GM23338 (cell line): Measurements from ENCODE around the gene STAC2. TPM values are rescaled to one million over a fixed set of nuclear protein-coding genes. Genes with fewer than 3 reads are reported as not detected.

Experiments used
- ATAC-seq: fragments of 200-7000 bp; cut with Tn5 transposase; 3 replicates; pipeline ENCODE4 v1.9.1; 2020
- DNase-seq: peaks from one replicate; pipeline ENCODE4 v3.0.0-alpha.2; 2015; ENCODE audit warnings: low spot score
- H2AFZ ChIP-seq: fragments of 200-600 bp; sonication (generic); 2 replicates; pipeline ENCODE4 v1.8.0; 2016; ENCODE audit warnings: antibody characterized with exemption, mild to moderate bottlenecking, moderate library complexity
- H3F3A ChIP-seq: fragments of 200-600 bp; sonication (generic); replicated peaks from 2 replicates; pipeline ENCODE4 v1.8.0; 2017; ENCODE audit warnings: antibody characterized with exemption, mixed run types, low read depth
- H3K27ac ChIP-seq: fragments of 200-600 bp; sonication (generic); 2 replicates; pipeline ENCODE4 v1.6.1; 2016; ENCODE audit warnings: low read depth
- H3K27me3 ChIP-seq: fragments of 200-600 bp; sonication (generic); 2 replicates; pipeline ENCODE4 v1.8.0; 2016; ENCODE audit warnings: mild to moderate bottlenecking, mixed run types, moderate library complexity; ENCODE audit not compliant: insufficient read depth
- H3K36me3 ChIP-seq: fragments of 200-600 bp; sonication (generic); 2 replicates; pipeline ENCODE4 v1.8.0; 2016; ENCODE audit warnings: mild to moderate bottlenecking; ENCODE audit not compliant: insufficient read depth
- H3K4me1 ChIP-seq: fragments of 200-600 bp; sonication (generic); 2 replicates; pipeline ENCODE4 v1.8.0; 2016; ENCODE audit warnings: mild to moderate bottlenecking, moderate library complexity; ENCODE audit not compliant: insufficient read depth
- H3K4me2 ChIP-seq: fragments of 200-600 bp; sonication (generic); 2 replicates; pipeline ENCODE4 v1.7.1; 2017; ENCODE audit warnings: mixed run types
- H3K4me3 ChIP-seq: fragments of 200-600 bp; sonication (generic); 2 replicates; pipeline ENCODE4 v1.6.1; 2016; ENCODE audit warnings: mixed run types
- H3K79me2 ChIP-seq: fragments of 200-600 bp; sonication (generic); replicated peaks from 2 replicates; pipeline ENCODE4 v1.8.0; 2017; ENCODE audit warnings: mild to moderate bottlenecking; ENCODE audit not compliant: insufficient read depth
- H3K9me2 ChIP-seq: fragments of 200-600 bp; sonication (generic); 2 replicates; pipeline ENCODE4 v1.8.0; 2017; ENCODE audit not compliant: insufficient read depth
- H4K20me1 ChIP-seq: fragments of 200-600 bp; sonication (generic); replicated peaks from 2 replicates; pipeline ENCODE4 v1.8.0; 2017; ENCODE audit warnings: mild to moderate bottlenecking; ENCODE audit not compliant: insufficient read depth
- H3K27ac Mint-ChIP-seq: 2 replicates; pipeline ENCODE4 v1.8.0; 2020; ENCODE audit warnings: inconsistent platforms, mild to moderate bottlenecking, moderate library complexity, mixed read lengths
- H3K27me3 Mint-ChIP-seq: 3 replicates; pipeline ENCODE4 v1.8.0; 2022; ENCODE audit warnings: low read depth, mild to moderate bottlenecking, moderate library complexity, mixed read lengths, inconsistent platforms; ENCODE audit not compliant: insufficient read depth, poor library complexity
- H3K36me3 Mint-ChIP-seq: 3 replicates; pipeline ENCODE4 v1.8.0; 2021; ENCODE audit warnings: low read depth, mild to moderate bottlenecking, inconsistent platforms, moderate library complexity, mixed read lengths
- H3K4me1 Mint-ChIP-seq: 3 replicates; pipeline ENCODE4 v1.8.0; 2020; ENCODE audit warnings: mild to moderate bottlenecking, inconsistent platforms, mixed read lengths
- H3K4me3 Mint-ChIP-seq: 3 replicates; pipeline ENCODE4 v1.8.0; 2021; ENCODE audit warnings: moderate library complexity, mild to moderate bottlenecking, inconsistent platforms, mixed read lengths
- H3K9me3 Mint-ChIP-seq: 3 replicates; pipeline ENCODE4 v1.8.0; 2020; ENCODE audit warnings: moderate library complexity, mild to moderate bottlenecking, inconsistent platforms, mixed read lengths
- CREB1 ChIP-seq: fragments of 250-450 bp; sonication (Bioruptor Pico); IDR thresholded peaks from 2 replicates; pipeline ENCODE4 v1.5.0; 2020; ENCODE audit warnings: low read depth, mild to moderate bottlenecking, moderate library complexity
- CTCF ChIP-seq, 2 experiments: fragments of 200-600 bp in 1 of 2; sonication (generic) in 1 of 2; conservative IDR thresholded peaks; 2 replicates each; pipeline versions ENCODE4 v1.5.1 to v1.6.1; 2016 to 2017; ENCODE audit warnings: antibody characterized with exemption in 2 of 2, low read depth in 2 of 2, mild to moderate bottlenecking in 2 of 2, moderate library complexity in 1 of 2
- ETS1 ChIP-seq: IDR thresholded peaks from 2 replicates; pipeline ENCODE4 v1.6.1; 2016; ENCODE audit warnings: antibody characterized with exemption
- EZH2phosphoT487 ChIP-seq: fragments of 200-600 bp; sonication (generic); IDR thresholded peaks from one replicate; pipeline ENCODE4 v1.8.1; 2018; ENCODE audit warnings: antibody characterized with exemption; ENCODE audit not compliant: unreplicated experiment
- JUNB ChIP-seq: IDR thresholded peaks from one replicate; pipeline ENCODE4 v1.6.1; 2016; ENCODE audit warnings: antibody characterized with exemption; ENCODE audit not compliant: unreplicated experiment
- NANOG ChIP-seq: IDR thresholded peaks from 2 replicates; pipeline ENCODE4 v1.6.1; 2016; ENCODE audit warnings: antibody characterized with exemption, borderline replicate concordance
- POLR2AphosphoS5 ChIP-seq: IDR thresholded peaks from 2 replicates; pipeline ENCODE4 v1.6.1; 2016; ENCODE audit warnings: antibody characterized with exemption, low read depth
- STAT1 ChIP-seq: IDR thresholded peaks from one replicate; pipeline ENCODE4 v1.6.1; 2016; ENCODE audit warnings: antibody characterized with exemption; ENCODE audit not compliant: unreplicated experiment
- ZNF114 ChIP-seq: fragments of 250-450 bp; sonication (Bioruptor Pico); IDR thresholded peaks from 2 replicates; pipeline ENCODE4 v1.5.0; 2020; ENCODE audit warnings: mild to moderate bottlenecking, moderate library complexity
- ZNF331 ChIP-seq: fragments of 250-450 bp; sonication (Bioruptor Pico); IDR thresholded peaks from 2 replicates; pipeline ENCODE4 v1.5.0; 2020; ENCODE audit warnings: low read depth, mild to moderate bottlenecking, moderate library complexity
- polyA plus RNA-seq: library from polyadenylated mRNA; unstranded; fragments of >200 nt; fragmentation: Nextera tagmentation; extraction: Ambion mirVana; gene quantifications from 2 replicates; pipeline ENCODE4 v1.2.1, GENCODE V29; 2016
- total RNA-seq: library from RNA; depleted of rRNA; stranded (reverse); fragments of >200 nt; shearing (Covaris generic); gene quantifications from 2 replicates; pipeline ENCODE4 v1.2.3, GENCODE V29; 2014; rRNA removed

Gene STAC2
- total and polyA plus RNA-seq, 2 experiments from 2014 or later: 1.9 to 3.1 TPM

GRCh38 chr17:39164675-39165143 is 61.0 kb downstream of the STAC2 start:
- peak; percentile 97 for DNase-seq
- Histone ChIP-seq H3K4me2 (peak overlapping the region; percentile 81), H3K36me3 (no peaks in the 10 kb centered on the region), H3F3A (peaks cover 6% of the 10 kb centered on the region; the same call in 1 of the 2 replicates), H2AFZ (peak overlapping the region; percentile 98), H3K4me3 (peak overlapping the region; percentile 87), H4K20me1 (no peaks in the 10 kb centered on the region), H3K27me3 (peaks cover 33% of the 10 kb centered on the region), H3K27ac (no peak overlapping the region), H3K4me1 (peaks cover 20% of the 10 kb centered on the region; the same call in 1 of the 2 replicates), H3K9me2 (no peaks in the 10 kb centered on the region), H3K79me2 (no peaks in the 10 kb centered on the region)
- TF ChIP-seq ZNF114 (CRISPR knock-in tag) (0 out of 2 replicates have a peak, but pooled peaks have one; percentile 13), CTCF (conservative IDR thresholded peaks at IDR 0.05; ENCODE audit: low read depth in 2 of 2) (peak; percentile 83 to 87), STAT1 (no peak), POLR2AphosphoS5 (peak; percentile 68)
- Mint-ChIP-seq H3K4me3 (peak overlapping the region; percentile 89), H3K4me1 (peaks cover 9% of the 10 kb centered on the region), H3K27me3 (peaks cover 25% of the 10 kb centered on the region), H3K9me3 (peaks cover 9% of the 10 kb centered on the region; the same call in 2 of the 3 replicates), H3K27ac (no peak overlapping the region), H3K36me3 (peaks cover 7% of the 10 kb centered on the region; the same call in 1 of the 3 replicates)
- peak; percentile 90 for ATAC-seq

GRCh38 chr17:39161962-39162361 is 63.8 kb downstream of the STAC2 start:
- no peak overlapping the region for H2AFZ ChIP-seq
- H3F3A ChIP-seq: peaks cover 6% of the 10 kb centered on the region; the same call in 1 of the 2 replicates
- peaks cover 21% of the 10 kb centered on the region for H3K27me3 ChIP-seq
- H3K9me2 ChIP-seq: no peaks in the 10 kb centered on the region
- no peak overlapping the region for H3K4me3 ChIP-seq
- no peaks in the 10 kb centered on the region for H3K36me3 ChIP-seq
- no peak overlapping the region for H3K27ac Mint-ChIP-seq
- H3K9me3 Mint-ChIP-seq: no peaks in the 10 kb centered on the region
- H3K27ac ChIP-seq: no peak overlapping the region
- ATAC-seq (no peak), DNase-seq (no peak)
- H4K20me1 ChIP-seq: no peaks in the 10 kb centered on the region
- no peaks in the 10 kb centered on the region for H3K79me2 ChIP-seq
- no peak overlapping the region for H3K4me2 ChIP-seq
- peaks cover 29% of the 10 kb centered on the region for H3K27me3 Mint-ChIP-seq
- peaks cover 11% of the 10 kb centered on the region; the same call in 1 of the 2 replicates for H3K4me1 ChIP-seq
- no peaks in the 10 kb centered on the region for H3K36me3 Mint-ChIP-seq
- peaks cover 4% of the 10 kb centered on the region; the same call in 2 of the 3 replicates for H3K4me1 Mint-ChIP-seq
- no peak overlapping the region for H3K4me3 Mint-ChIP-seq
- no peak for TF ChIP-seq STAT1
- TF ChIP-seq ZNF331 (CRISPR knock-in tag): no peak
- TF ChIP-seq EZH2phosphoT487: no peak
- TF ChIP-seq CREB1 (CRISPR knock-in tag): no peak
- no peak for TF ChIP-seq JUNB
- no peak for TF ChIP-seq POLR2AphosphoS5
- TF ChIP-seq ETS1: no peak
- TF ChIP-seq CTCF (conservative IDR thresholded peaks at IDR 0.05; ENCODE audit: low read depth in 2 of 2): no peak
- no peak for TF ChIP-seq NANOG

Other genes with a start within 250 kb of the STAC2 start
- gene PLXDC1, start 74.3 kb downstream of the STAC2 start, total RNA-seq: 0.28 and 0.39 TPM in 2 replicates
- gene PLXDC1, start 74.3 kb downstream of the STAC2 start, polyA plus RNA-seq: 0.75 and 0.91 TPM in 2 replicates
- not detected in 2 replicates for gene ARL5C, start 59.8 kb downstream of the STAC2 start, total RNA-seq
- not detected in 2 replicates for gene ARL5C, start 59.8 kb downstream of the STAC2 start, polyA plus RNA-seq
- gene CACNB1, start 28.3 kb downstream of the STAC2 start, total RNA-seq: 12.5 and 13.1 TPM in 2 replicates
- 7.8 and 8.4 TPM in 2 replicates for gene CACNB1, start 28.3 kb downstream of the STAC2 start, polyA plus RNA-seq
- gene RPL19, start 25.7 kb downstream of the STAC2 start, total RNA-seq: 1,594 and 1,843 TPM in 2 replicates
- gene RPL19, start 25.7 kb downstream of the STAC2 start, polyA plus RNA-seq: 2,627 and 2,838 TPM in 2 replicates
- gene FBXL20, start 175.7 kb upstream of the STAC2 start, total RNA-seq: 6.9 and 7.7 TPM in 2 replicates
- gene FBXL20, start 175.7 kb upstream of the STAC2 start, polyA plus RNA-seq: 2.9 and 4.3 TPM in 2 replicates
- gene MED1, start 225.3 kb upstream of the STAC2 start, total RNA-seq: 32.5 and 42.3 TPM in 2 replicates
- gene MED1, start 225.3 kb upstream of the STAC2 start, polyA plus RNA-seq: 17.9 and 19.0 TPM in 2 replicates
- gene CDK12, start 235.5 kb upstream of the STAC2 start, total RNA-seq: 55.3 and 57.6 TPM in 2 replicates
- gene CDK12, start 235.5 kb upstream of the STAC2 start, polyA plus RNA-seq: 19.3 and 20.9 TPM in 2 replicates